ENCODE measurements around the gene MRC2.

DNA sequence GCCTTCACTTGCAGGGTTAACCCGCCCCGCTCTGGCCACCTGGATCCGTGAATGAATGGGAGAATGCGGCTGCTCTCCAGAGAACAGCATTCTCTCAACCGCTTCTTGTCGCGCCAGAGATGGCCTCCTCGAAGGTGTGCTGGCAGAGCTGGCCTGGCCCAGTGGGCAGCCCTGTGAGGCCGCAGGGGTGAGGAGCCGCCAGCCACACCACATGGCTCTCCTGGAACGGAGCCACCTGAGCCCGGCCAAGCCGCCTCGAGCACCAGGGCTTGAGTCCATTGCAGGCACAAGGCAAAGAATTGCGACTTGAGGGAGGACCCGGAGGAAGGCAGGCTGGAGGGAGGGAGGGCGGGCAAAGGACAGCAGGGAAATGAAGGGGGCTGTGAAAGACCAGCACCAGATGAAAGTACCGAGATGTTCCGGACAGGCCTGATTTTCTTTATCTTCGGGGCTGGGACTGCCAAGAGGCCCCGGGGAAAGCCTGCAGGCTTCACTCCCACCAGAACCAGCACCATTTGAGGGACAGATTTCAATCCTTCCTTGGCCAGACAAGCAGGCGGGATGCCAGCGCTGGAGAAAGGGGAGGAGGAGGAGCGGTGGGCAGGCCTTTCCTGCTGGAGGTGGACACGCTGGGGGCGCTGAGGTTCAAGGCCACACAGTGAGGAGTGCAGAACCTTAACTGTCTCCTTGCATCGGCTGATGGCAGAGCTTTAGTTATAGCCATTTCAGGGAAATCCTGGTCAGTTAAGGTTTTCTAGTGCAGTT, 69.4 kb downstream of the MRC2 start:
- TF ChIP-seq, protein P1, sequence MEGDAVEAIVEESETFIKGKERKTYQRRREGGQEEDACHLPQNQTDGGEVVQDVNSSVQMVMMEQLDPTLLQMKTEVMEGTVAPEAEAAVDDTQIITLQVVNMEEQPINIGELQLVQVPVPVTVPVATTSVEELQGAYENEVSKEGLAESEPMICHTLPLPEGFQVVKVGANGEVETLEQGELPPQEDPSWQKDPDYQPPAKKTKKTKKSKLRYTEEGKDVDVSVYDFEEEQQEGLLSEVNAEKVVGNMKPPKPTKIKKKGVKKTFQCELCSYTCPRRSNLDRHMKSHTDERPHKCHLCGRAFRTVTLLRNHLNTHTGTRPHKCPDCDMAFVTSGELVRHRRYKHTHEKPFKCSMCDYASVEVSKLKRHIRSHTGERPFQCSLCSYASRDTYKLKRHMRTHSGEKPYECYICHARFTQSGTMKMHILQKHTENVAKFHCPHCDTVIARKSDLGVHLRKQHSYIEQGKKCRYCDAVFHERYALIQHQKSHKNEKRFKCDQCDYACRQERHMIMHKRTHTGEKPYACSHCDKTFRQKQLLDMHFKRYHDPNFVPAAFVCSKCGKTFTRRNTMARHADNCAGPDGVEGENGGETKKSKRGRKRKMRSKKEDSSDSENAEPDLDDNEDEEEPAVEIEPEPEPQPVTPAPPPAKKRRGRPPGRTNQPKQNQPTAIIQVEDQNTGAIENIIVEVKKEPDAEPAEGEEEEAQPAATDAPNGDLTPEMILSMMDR (IDR thresholded peaks at IDR 0.05; ENCODE audit: low read length) = no peak
- TF ChIP-seq EZH2 (optimal IDR thresholded peaks at IDR 0.05; ENCODE audit: low read depth, low read length) = no peak

Measured in MM.1S (cell line).